Type B pancreatic cell (in vitro differentiated cells): ENCODE data around the gene BRD2. TPM values are rescaled to one million over a fixed set of nuclear protein-coding genes. Genes with fewer than 3 reads are reported as not detected.

Source experiments
- DNase-seq: peaks from one replicate; pipeline ENCODE4 v3.0.0; 2021; ENCODE audit warnings: mixed read lengths; ENCODE audit not compliant: unreplicated experiment; ENCODE audit errors: extremely low spot score
- H3K27ac Mint-ChIP-seq: 2 replicates; pipeline ENCODE4 v1.8.0; 2021; ENCODE audit warnings: mild to moderate bottlenecking, mixed read lengths
- H3K27me3 Mint-ChIP-seq: 2 replicates; pipeline ENCODE4 v1.8.0; 2021; ENCODE audit warnings: mixed read lengths
- H3K36me3 Mint-ChIP-seq: 2 replicates; pipeline ENCODE4 v1.8.0; 2021; ENCODE audit warnings: mixed read lengths
- H3K4me1 Mint-ChIP-seq: one replicate; pipeline ENCODE4 v1.8.0; 2021; ENCODE audit warnings: mixed read lengths; ENCODE audit not compliant: unreplicated experiment
- H3K4me3 Mint-ChIP-seq: 2 replicates; pipeline ENCODE4 v1.8.0; 2021; ENCODE audit warnings: mild to moderate bottlenecking, mixed read lengths
- H3K9me3 Mint-ChIP-seq: 2 replicates; pipeline ENCODE4 v1.8.0; 2021; ENCODE audit warnings: mixed read lengths
- total RNA-seq: library from RNA; stranded (reverse); gene quantifications from 2 replicates; pipeline ENCODE4 v1.2.1, GENCODE V29; 2021; ENCODE audit warnings: low replicate concordance
- TF ChIP-seq, protein P1 (sequence below): fragments of 200-600 bp; sonication (generic); conservative IDR thresholded peaks from 2 replicates; pipeline ENCODE4 v1.5.0; 2021; ENCODE audit warnings: antibody characterized with exemption, mild to moderate bottlenecking

BRD2 gene
- total RNA-seq, 1 donor from 2014 or later: 241 TPM

DNA sequence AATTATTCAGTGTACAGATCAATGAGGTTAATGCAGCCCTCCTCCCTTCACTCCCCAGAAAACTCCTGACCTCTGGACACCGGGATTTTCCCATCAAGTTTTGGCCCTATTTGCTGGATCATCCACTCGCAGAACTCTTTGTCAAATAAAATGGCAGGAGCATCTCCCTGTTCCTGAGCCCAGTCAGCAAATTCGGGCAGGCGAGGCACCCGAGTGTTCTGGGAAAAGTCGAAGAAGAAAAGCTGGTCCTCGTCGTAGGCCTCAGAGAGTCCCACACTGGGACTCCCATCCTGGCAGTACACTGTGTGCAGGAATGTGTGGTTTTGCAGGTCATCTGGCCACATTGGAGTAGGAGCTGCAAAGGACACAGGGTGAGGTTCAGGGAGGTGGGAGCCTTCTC lies 17.9 kb upstream of the BRD2 start:
- H3K4me1 Mint-ChIP-seq: peaks cover 12% of the 10 kb centered on the region
- H3K27ac Mint-ChIP-seq: no peak overlapping the region
- H3K36me3 Mint-ChIP-seq: no peaks in the 10 kb centered on the region
- no peak overlapping the region for H3K4me3 Mint-ChIP-seq
- no peak for DNase-seq
- TF ChIP-seq, protein P1, sequence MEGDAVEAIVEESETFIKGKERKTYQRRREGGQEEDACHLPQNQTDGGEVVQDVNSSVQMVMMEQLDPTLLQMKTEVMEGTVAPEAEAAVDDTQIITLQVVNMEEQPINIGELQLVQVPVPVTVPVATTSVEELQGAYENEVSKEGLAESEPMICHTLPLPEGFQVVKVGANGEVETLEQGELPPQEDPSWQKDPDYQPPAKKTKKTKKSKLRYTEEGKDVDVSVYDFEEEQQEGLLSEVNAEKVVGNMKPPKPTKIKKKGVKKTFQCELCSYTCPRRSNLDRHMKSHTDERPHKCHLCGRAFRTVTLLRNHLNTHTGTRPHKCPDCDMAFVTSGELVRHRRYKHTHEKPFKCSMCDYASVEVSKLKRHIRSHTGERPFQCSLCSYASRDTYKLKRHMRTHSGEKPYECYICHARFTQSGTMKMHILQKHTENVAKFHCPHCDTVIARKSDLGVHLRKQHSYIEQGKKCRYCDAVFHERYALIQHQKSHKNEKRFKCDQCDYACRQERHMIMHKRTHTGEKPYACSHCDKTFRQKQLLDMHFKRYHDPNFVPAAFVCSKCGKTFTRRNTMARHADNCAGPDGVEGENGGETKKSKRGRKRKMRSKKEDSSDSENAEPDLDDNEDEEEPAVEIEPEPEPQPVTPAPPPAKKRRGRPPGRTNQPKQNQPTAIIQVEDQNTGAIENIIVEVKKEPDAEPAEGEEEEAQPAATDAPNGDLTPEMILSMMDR: no peak
- H3K9me3 Mint-ChIP-seq: no peaks in the 10 kb centered on the region
- peaks cover 7% of the 10 kb centered on the region for H3K27me3 Mint-ChIP-seq

DNA sequence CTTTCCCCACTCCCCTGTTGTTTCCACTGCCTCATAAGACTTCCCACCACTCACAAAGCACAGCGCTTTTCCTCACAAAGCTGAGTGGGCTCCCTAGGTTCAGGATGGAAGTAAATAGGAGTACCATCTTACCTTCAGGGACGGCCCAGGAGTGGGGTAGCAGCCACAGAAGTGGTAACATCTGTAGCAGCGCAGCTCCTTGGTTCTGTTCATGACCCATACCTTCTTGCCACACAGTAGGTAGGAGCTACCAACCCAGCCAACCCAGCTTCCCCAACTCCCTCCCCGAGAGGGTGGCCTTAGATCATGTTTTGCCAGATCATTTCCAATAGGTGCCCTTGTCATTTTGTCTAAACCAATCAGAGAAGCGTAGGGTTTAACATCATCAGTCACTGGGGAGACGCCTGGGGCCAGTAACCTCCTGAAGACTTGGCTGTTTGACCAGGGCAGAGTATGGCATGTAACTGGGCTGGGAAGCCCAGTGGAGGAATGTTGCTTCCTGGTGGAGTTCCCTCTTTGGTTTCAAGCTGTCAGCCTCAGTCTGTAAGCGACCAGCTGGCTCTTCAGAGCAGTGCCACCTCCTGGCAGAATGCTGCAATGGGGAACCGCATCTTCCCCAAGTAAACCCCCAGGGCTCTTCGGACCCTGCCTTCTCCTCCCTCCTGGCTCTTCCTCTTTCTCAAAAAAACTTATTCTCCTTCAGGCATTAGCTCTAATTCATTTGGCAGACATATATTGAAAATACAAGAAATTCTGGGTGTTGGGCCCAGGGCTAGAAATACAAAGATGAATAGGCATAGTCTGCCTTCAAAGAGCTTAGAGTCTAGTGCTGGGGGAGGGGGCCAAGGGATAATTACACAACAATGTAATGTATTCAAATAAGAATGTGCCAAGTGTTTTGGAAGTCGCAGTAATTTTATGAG lies 15.3 kb upstream of the BRD2 start, which contains the start of gene HLA-DMA:
TSS of gene HLA-DMA (minus strand) at position 281 of the 923 bp plus-strand sequence. CDS start at position 220, 61 bp downstream.
- peaks cover 10% of the 10 kb centered on the region for H3K27me3 Mint-ChIP-seq
- H3K4me3 Mint-ChIP-seq: no peak within 1 kb of the TSS
- H3K27ac Mint-ChIP-seq: no peak within 1 kb of the TSS
- peaks cover 12% of the 10 kb centered on the region for H3K4me1 Mint-ChIP-seq
- H3K36me3 Mint-ChIP-seq: no peaks in the 10 kb centered on the region
- no peaks in the 10 kb centered on the region for H3K9me3 Mint-ChIP-seq
- DNase-seq: no peak
- TF ChIP-seq, protein P1: peak; percentile 76

DNA sequence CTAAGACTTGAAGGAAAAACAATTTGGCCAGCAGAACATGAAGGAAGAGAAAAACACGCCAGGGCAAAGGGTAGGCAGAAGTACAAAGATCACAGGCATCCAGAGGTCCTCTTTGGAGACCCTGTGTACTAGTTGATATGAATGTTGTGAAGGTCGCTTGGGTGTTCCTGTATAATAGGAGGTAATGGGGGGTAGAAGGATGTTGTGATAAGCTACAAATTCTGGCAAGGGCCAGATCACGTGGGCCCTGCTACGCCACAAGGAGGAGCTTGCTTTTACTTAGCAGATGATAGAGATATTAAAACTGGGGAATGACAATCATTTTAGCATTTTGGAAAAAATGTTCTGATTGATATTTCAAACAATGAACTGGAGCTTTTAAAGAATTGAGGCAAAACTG lies 14.6 kb upstream of the BRD2 start:
- peaks cover 10% of the 10 kb centered on the region for H3K27me3 Mint-ChIP-seq
- H3K4me1 Mint-ChIP-seq: peaks cover 12% of the 10 kb centered on the region
- no peak overlapping the region for H3K27ac Mint-ChIP-seq
- H3K9me3 Mint-ChIP-seq: no peaks in the 10 kb centered on the region
- DNase-seq: no peak
- no peaks in the 10 kb centered on the region for H3K36me3 Mint-ChIP-seq
- H3K4me3 Mint-ChIP-seq: no peak overlapping the region
- TF ChIP-seq, protein P1: no peak

DNA sequence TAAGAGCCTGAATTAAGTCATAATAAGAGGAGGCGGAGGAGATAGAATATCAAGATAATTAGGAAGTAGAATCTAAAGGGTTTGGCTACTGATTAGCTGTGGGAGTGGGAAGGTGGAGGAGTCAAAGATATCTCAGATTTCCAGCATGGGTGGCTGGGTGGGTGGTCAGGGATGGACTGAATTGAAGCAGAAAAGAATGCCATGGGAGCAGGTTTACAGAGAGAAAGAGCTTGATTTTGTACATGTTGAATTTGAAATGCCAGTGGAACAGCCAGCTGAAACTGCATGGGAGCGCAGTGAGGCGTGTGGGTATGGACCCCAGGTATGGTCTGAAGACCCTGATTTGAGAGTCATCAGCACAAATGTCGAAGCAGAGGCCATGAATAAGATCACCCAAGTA lies 14.1 kb upstream of the BRD2 start:
- H3K9me3 Mint-ChIP-seq: no peaks in the 10 kb centered on the region
- peaks cover 12% of the 10 kb centered on the region for H3K4me1 Mint-ChIP-seq
- DNase-seq: no peak
- TF ChIP-seq, protein P1: no peak
- no peaks in the 10 kb centered on the region for H3K36me3 Mint-ChIP-seq
- peaks cover 6% of the 10 kb centered on the region for H3K27me3 Mint-ChIP-seq
- no peak overlapping the region for H3K27ac Mint-ChIP-seq
- H3K4me3 Mint-ChIP-seq: no peak overlapping the region

DNA sequence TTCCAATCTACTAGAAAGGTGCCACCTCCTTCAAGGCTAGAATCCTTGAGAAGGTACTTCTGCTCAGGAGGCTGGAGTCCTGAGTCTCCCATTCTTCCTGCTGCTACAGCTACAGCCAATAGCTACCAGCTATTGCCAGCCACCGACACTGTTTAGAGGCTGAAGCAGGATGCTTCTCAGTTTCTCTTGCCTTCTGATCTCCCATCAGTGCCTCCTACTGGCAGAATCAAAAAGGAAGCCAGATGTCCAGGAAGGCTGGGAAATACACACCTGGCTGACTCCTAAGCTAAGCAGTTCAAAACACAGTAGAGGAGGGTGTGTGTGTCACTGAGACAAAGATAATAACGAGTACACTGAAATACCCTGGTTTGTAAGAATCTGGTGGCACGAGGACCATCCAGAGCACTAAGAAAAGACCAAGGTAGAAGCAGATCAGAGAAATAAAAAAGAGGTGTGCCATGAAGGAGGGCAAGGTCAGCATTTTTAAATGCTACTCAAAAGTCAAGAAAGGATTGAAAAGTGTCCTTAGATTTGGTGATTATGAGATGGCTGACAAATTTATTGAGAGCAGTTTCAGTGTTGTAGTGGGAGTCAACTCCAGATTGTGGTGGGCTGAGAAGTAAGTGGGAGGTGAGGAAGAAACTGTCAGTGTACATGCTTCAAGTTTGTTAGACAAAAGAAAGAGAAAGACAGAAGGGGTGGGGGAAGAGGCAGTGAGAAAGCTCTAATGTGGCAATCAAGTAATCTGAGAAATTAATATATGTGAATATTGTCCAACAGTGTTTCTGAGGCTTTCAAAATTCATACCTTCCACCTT lies 13.2 kb upstream of the BRD2 start:
- H3K9me3 Mint-ChIP-seq: no peaks in the 10 kb centered on the region
- H3K27ac Mint-ChIP-seq: no peak overlapping the region
- H3K27me3 Mint-ChIP-seq: peaks cover 6% of the 10 kb centered on the region
- H3K4me3 Mint-ChIP-seq: no peak overlapping the region
- TF ChIP-seq, protein P1: peak; percentile 47
- H3K4me1 Mint-ChIP-seq: peaks cover 12% of the 10 kb centered on the region
- no peak for DNase-seq
- H3K36me3 Mint-ChIP-seq: no peaks in the 10 kb centered on the region
